HEK293 (cell line): ENCODE results near the gene CYTH4.

Experiments
- CTCF ChIA-PET: fragments of 350-600 bp; formaldehyde crosslinking; extraction: SDS; loops from one replicate; lab custom pipeline; 2021; ENCODE audit warnings: antibody characterized with exemption; lab: Yijun Ruan, JAX
- POLR2A ChIA-PET: fragments of 300-600 bp; formaldehyde crosslinking; extraction: SDS; loops from one replicate; lab custom pipeline; 2020; ENCODE audit warnings: antibody characterized with exemption, inconsistent platforms; lab: Yijun Ruan, JAX
- H3K27ac ChIP-seq: fragments of 200-500 bp; sonication (Bioruptor generic); 2 replicates; pipeline ENCODE4 v1.5.1; 2014; ENCODE audit warnings: low read depth, low read length, control low read depth, inconsistent platforms; ENCODE audit errors: extremely low read depth
- H3K36me3 ChIP-seq, 2 experiments: fragments of 200-500 bp in 1 of 2; sonication (Bioruptor generic) in 1 of 2; 1 replicate in 1 of 2; 2 replicates in 1 of 2; pipeline ENCODE4 v1.5.1; 2014 to 2017; ENCODE audit warnings: inconsistent platforms in 2 of 2, low read length in 2 of 2; ENCODE audit not compliant: control insufficient read depth in 2 of 2, insufficient read depth in 1 of 2
- H3K4me1 ChIP-seq: fragments of 200-500 bp; sonication (Bioruptor generic); 2 replicates; pipeline ENCODE4 v1.5.1; 2014; ENCODE audit warnings: mild to moderate bottlenecking, low read length, inconsistent platforms; ENCODE audit not compliant: control insufficient read depth, insufficient read depth
- H3K4me3 ChIP-seq: 2 replicates; pipeline ENCODE4 v1.5.1; 2011; ENCODE audit warnings: low read depth, mild to moderate bottlenecking, control low read depth, low read length, moderate library complexity
- H3K9me3 ChIP-seq: fragments of 200-500 bp; sonication (Bioruptor generic); 2 replicates; pipeline ENCODE4 v1.5.1; 2014; ENCODE audit warnings: low read depth, low read length, inconsistent platforms; ENCODE audit not compliant: control insufficient read depth, insufficient read depth
- HOXD13 ChIP-seq: sonication (generic); formaldehyde crosslinking; IDR thresholded peaks from 2 replicates; pipeline ENCODE4 v1.8.0; 2022; ENCODE audit warnings: missing genetic modification reagents, borderline replicate concordance
- IKZF3 ChIP-seq: fragments of 450-650 bp; IDR thresholded peaks from 2 replicates; pipeline ENCODE4 v1.5.0; 2018; ENCODE audit warnings: missing biosample characterization, mild to moderate bottlenecking, missing genetic modification characterization, moderate library complexity
- ZBTB48 ChIP-seq: fragments of 450-650 bp; formaldehyde crosslinking; IDR thresholded peaks from 2 replicates; pipeline ENCODE4 v1.5.1; 2016; ENCODE audit warnings: missing biosample characterization, missing genetic modification characterization
- ZNF112 ChIP-seq: fragments of 450-650 bp; formaldehyde crosslinking; IDR thresholded peaks from 2 replicates; pipeline ENCODE4 v1.5.0; 2017; ENCODE audit warnings: missing biosample characterization, missing genetic modification characterization
- ZNF146 ChIP-seq: fragments of 450-650 bp; formaldehyde crosslinking; IDR thresholded peaks from 2 replicates; pipeline ENCODE4 v1.5.1; 2016; ENCODE audit warnings: missing biosample characterization, missing genetic modification characterization
- ZNF223 ChIP-seq: fragments of 450-650 bp; formaldehyde crosslinking; IDR thresholded peaks from 2 replicates; pipeline ENCODE4 v1.5.1; 2016; ENCODE audit warnings: missing biosample characterization, missing genetic modification characterization
- ZNF335 ChIP-seq: fragments of 450-650 bp; formaldehyde crosslinking; conservative IDR thresholded peaks from 2 replicates; pipeline ENCODE4 v1.5.1; 2016; ENCODE audit warnings: missing biosample characterization, missing genetic modification characterization
- ZNF37A ChIP-seq: fragments of 450-650 bp; IDR thresholded peaks from 2 replicates; pipeline ENCODE4 v1.5.1; 2018; ENCODE audit warnings: missing biosample characterization, missing genetic modification characterization
- ZNF404 ChIP-seq: fragments of 450-650 bp; formaldehyde crosslinking; IDR thresholded peaks from 2 replicates; pipeline ENCODE4 v1.5.1; 2017; ENCODE audit warnings: missing biosample characterization, missing genetic modification characterization
- ZNF549 ChIP-seq: fragments of 450-650 bp; IDR thresholded peaks from 2 replicates; pipeline ENCODE4 v1.5.1; 2018; ENCODE audit warnings: missing biosample characterization, missing genetic modification characterization, mild to moderate bottlenecking, inconsistent platforms, moderate library complexity
- ZNF623 ChIP-seq: fragments of 450-650 bp; formaldehyde crosslinking; IDR thresholded peaks from 2 replicates; pipeline ENCODE4 v1.5.1; 2016; ENCODE audit warnings: missing biosample characterization, missing genetic modification characterization
- ZNF664 ChIP-seq: fragments of 450-650 bp; formaldehyde crosslinking; IDR thresholded peaks from 2 replicates; pipeline ENCODE4 v1.5.1; 2016; ENCODE audit warnings: missing biosample characterization, missing genetic modification characterization
- ZNF837 ChIP-seq: fragments of 450-650 bp; formaldehyde crosslinking; IDR thresholded peaks from 2 replicates; pipeline ENCODE4 v1.5.1; 2016; ENCODE audit warnings: missing biosample characterization, missing genetic modification characterization
- TF ChIP-seq, protein P1 (sequence below): fragments of 450-650 bp; formaldehyde crosslinking; IDR thresholded peaks from 2 replicates; pipeline ENCODE4 v1.5.1; 2016; ENCODE audit warnings: missing biosample characterization, missing genetic modification characterization, low read depth
- TF ChIP-seq, protein P2 (sequence below): fragments of 450-650 bp; formaldehyde crosslinking; IDR thresholded peaks from 2 replicates; pipeline ENCODE4 v1.5.1; 2016; ENCODE audit warnings: missing biosample characterization, missing genetic modification characterization
- TF ChIP-seq, protein P3 (sequence below): fragments of 450-650 bp; formaldehyde crosslinking; IDR thresholded peaks from 2 replicates; pipeline ENCODE4 v1.5.1; 2016; ENCODE audit warnings: missing biosample characterization, missing genetic modification characterization
- TF ChIP-seq, protein P4 (sequence below): fragments of 450-650 bp; formaldehyde crosslinking; IDR thresholded peaks from 2 replicates; pipeline ENCODE4 v1.5.1; 2016; ENCODE audit warnings: missing biosample characterization, missing genetic modification characterization

CYTH4 gene

DNA sequence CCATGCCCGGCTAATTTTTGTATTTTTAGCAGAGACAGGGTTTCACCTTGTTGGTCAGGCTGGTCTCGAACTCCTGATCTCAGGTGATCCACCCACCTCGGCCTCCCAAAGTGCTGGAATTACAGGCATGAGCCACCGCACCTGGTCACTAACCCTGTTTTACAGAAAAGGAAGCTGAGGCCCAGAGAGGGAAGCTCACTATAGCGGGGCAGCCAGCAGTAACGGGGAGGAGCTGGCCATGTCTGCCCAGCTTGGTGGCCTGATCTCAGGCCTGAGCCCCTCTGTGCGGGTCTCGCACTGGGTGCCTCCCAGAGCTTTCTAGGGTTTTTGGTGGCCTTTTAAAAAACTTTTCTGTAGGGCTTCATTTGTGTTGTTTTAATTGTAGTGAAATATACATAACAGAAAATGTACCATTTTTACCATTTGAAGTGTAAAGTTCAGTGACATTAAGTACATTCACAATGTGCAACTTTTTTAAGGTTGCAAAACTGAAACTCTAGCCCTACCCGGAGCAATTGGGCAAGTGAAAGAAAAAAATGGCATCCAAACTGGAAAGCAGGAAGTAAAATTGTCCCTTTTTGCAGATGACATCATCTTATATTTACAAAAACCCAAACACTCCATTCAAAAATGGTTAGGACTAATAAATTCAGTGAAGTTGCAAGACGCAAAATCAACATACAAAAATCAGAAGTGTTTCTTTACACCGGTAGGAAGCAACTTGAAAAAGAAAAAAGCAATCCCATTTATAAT, 14.5 kb upstream of the CYTH4 start:
- H3K4me1 ChIP-seq, result no peaks in the 10 kb centered on the region
- no peak for TF ChIP-seq IKZF3
- peak; percentile 13 for TF ChIP-seq ZNF335 (tag by site-specific recombination)
- TF ChIP-seq, protein P1, sequence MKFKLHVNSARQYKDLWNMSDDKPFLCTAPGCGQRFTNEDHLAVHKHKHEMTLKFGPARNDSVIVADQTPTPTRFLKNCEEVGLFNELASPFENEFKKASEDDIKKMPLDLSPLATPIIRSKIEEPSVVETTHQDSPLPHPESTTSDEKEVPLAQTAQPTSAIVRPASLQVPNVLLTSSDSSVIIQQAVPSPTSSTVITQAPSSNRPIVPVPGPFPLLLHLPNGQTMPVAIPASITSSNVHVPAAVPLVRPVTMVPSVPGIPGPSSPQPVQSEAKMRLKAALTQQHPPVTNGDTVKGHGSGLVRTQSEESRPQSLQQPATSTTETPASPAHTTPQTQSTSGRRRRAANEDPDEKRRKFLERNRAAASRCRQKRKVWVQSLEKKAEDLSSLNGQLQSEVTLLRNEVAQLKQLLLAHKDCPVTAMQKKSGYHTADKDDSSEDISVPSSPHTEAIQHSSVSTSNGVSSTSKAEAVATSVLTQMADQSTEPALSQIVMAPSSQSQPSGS (tag by site-specific recombination), result peak; percentile 85
- TF ChIP-seq, all 188 proteins: peak for 2
- Histone ChIP-seq H3K4me3 (no peak overlapping the region), H3K9me3 (no peaks in the 10 kb centered on the region), H3K27ac (no peak overlapping the region), H3K36me3 (no peaks in the 10 kb centered on the region)
- ChIA-PET POLR2A (interaction anchor here (0.6 kb wide), 1 partner anchor 1028 kb away, joined by 4 read pairs; no protein-coding TSS in a partner anchor), CTCF (interaction anchor here (0.6 to 8.1 kb wide), 20 partner anchors 7 to 474 kb away, joined by 3 to 63 read pairs (median 3); partner anchors contain the start of gene CYTH4)

DNA sequence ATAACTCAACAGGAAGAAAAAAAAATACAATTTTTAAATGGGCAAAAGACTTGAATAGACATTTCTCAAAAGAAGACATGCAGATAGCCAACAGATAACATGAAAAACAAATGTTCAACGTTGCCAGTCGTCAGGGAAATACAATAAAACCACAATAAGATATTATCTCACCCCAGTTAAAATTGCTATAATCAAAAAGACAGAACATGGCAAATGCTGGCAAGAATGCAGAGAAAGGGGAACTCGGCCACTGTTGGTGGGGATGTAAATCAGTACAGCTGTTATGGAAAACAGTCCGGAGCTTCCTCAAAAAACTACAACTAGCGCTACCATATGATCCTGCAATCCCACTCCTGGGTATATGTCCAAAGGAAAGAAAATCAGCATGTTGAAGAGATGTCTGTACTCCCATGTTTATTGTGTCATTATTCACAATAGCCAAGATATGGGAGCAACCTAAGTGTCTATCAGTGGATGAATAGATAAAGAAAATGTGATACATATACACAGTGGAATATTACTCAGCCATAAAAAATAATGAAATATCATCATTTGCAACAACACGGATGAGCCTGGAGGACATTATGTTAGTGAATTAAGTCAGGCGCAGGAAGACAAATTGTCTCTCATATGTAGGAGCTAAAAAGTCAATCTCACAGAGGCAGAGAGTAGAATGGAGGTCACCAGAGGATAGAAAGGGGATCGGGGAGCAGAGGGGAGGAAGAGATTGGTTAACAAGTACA, 12.2 kb upstream of the CYTH4 start:
- CTCF ChIA-PET, result interaction anchor here (0.6 to 8.1 kb wide), 7 partner anchors 9 to 1791 kb away, joined by 3 to 63 read pairs (median 3); no protein-coding TSS in a partner anchor
- TF ChIP-seq, protein P1 (tag by site-specific recombination), result no peak
- TF ChIP-seq ZNF146 (tag by site-specific recombination), result peak; percentile 75
- no peak for TF ChIP-seq ZNF37A (tag by site-specific recombination)
- POLR2A ChIA-PET, result no interaction called here
- Histone ChIP-seq H3K4me3 (no peak overlapping the region), H3K27ac (no peak overlapping the region), H3K36me3 (no peaks in the 10 kb centered on the region), H3K9me3 (no peaks in the 10 kb centered on the region), H3K4me1 (no peaks in the 10 kb centered on the region)

DNA sequence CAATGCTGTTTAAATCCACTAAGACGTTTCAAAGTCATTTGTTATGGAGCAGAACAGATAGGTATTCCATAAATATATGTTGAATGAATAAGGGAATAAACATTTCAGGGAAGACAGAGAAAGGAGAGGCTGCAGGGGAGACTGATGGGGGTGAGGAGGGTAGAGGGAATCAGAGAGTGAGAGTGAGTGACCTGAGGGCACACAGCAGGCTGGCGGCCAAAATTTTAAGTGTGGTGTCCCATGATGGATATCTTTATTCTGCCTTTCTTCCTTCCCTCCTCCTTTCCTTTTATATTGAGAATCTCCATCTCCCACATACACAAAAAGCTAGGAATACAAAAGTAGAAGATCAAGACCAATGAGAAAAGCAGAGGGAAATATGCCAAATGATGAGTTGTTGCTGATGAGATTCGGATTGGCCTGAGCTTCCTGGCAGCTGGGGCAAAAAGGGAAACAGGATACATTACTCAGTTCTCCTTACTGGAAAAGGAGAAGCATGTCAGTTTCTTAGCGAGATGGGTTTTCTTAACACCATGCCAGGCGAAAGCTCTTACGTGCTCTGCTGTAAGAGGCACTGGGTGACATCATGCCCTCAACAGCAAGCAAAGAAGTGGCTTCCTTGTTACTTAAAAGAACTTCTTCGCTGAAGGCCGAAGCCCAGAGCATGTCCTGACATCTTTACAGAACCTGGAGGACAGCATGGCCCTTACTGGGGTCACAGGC, 11.2 kb upstream of the CYTH4 start:
- H3K4me3 ChIP-seq, result no peak overlapping the region
- TF ChIP-seq ZNF664 (no peak), ZNF223 (no peak), ZNF404 (tag by site-specific recombination) (no peak), ZNF623 (no peak), ZNF146 (tag by site-specific recombination) (no peak), HOXD13 (CRISPR knock-in tag) (no peak), ZNF112 (tag by site-specific recombination) (no peak), ZNF837 (tag by site-specific recombination) (no peak), ZBTB48 (tag by site-specific recombination) (no peak), ZNF549 (tag by site-specific recombination) (no peak)
- TF ChIP-seq, protein P2, sequence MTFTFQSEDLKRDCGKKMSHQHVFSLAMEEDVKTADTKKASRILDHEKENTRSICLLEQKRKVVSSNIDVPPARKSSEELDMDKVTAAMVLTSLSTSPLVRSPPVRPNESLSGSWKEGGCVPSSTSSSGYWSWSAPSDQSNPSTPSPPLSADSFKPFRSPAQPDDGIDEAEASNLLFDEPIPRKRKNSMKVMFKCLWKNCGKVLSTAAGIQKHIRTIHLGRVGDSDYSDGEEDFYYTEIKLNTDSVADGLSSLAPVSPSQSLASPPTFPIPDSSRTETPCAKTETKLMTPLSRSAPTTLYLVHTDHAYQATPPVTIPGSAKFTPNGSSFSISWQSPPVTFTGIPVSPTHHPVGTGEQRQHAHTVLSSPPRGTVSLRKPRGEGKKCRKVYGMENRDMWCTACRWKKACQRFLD (tag by site-specific recombination), result no peak
- TF ChIP-seq, protein P3, sequence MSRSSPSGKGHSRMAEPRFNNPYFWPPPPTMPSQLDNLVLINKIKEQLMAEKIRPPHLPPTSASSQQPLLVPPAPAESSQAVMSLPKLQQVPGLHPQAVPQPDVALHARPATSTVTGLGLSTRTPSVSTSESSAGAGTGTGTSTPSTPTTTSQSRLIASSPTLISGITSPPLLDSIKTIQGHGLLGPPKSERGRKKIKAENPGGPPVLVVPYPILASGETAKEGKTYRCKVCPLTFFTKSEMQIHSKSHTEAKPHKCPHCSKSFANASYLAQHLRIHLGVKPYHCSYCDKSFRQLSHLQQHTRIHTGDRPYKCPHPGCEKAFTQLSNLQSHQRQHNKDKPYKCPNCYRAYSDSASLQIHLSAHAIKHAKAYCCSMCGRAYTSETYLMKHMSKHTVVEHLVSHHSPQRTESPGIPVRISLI (tag by site-specific recombination), result no peak
- TF ChIP-seq, protein P4, sequence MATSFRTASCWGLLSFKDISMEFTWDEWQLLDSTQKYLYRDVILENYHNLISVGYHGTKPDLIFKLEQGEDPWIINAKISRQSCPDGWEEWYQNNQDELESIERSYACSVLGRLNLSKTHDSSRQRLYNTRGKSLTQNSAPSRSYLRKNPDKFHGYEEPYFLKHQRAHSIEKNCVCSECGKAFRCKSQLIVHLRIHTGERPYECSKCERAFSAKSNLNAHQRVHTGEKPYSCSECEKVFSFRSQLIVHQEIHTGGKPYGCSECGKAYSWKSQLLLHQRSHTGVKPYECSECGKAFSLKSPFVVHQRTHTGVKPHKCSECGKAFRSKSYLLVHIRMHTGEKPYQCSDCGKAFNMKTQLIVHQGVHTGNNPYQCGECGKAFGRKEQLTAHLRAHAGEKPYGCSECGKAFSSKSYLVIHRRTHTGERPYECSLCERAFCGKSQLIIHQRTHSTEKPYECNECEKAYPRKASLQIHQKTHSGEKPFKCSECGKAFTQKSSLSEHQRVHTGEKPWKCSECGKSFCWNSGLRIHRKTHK (tag by site-specific recombination), result no peak
- TF ChIP-seq, all 188 proteins: peak for 0
- no peaks in the 10 kb centered on the region for H3K4me1 ChIP-seq
- no peaks in the 10 kb centered on the region for H3K36me3 ChIP-seq
- ChIA-PET POLR2A (no interaction called here), CTCF (interaction anchor here (0.9 to 8.1 kb wide), 4 partner anchors 10 to 186 kb away, joined by 3 to 63 read pairs (median 8); no protein-coding TSS in a partner anchor)
- H3K27ac ChIP-seq, result no peak overlapping the region
- no peaks in the 10 kb centered on the region for H3K9me3 ChIP-seq
